K562 (cell line): ENCODE results near the gene UBE2D2.

Experiments used
- ATF2 ChIP-seq: sonication (generic); formaldehyde crosslinking; IDR thresholded peaks from 2 replicates; pipeline ENCODE4 v1.8.1; 2022; ENCODE audit warnings: missing genetic modification reagents
- ATF7 ChIP-seq: fragments of 450-650 bp; IDR thresholded peaks from 2 replicates; pipeline ENCODE4 v1.7.1; 2014; ENCODE audit warnings: mild to moderate bottlenecking, moderate library complexity
- FIP1L1 ChIP-seq: fragments of 200-400 bp; formaldehyde crosslinking; IDR thresholded peaks from 2 replicates; pipeline ENCODE4 v1.6.1; 2018; ENCODE audit warnings: mild to moderate bottlenecking, low read depth, low read length; ENCODE audit not compliant: poor library complexity, severe bottlenecking
- NUFIP1 ChIP-seq: fragments of 450-650 bp; IDR thresholded peaks from 2 replicates; pipeline ENCODE4 v1.6.1; 2018; ENCODE audit not compliant: partially characterized antibody
- SMARCE1 ChIP-seq: fragments of 450-650 bp; IDR thresholded peaks from 2 replicates; pipeline ENCODE4 v1.7.1; 2016; ENCODE audit warnings: mild to moderate bottlenecking
- SPI1 ChIP-seq: IDR thresholded peaks from 2 replicates; pipeline ENCODE4 v1.6.1; 2011; ENCODE audit warnings: low read depth, low read length, control low read depth, borderline replicate concordance
- TCF3 ChIP-seq: sonication (generic); formaldehyde crosslinking; IDR thresholded peaks from 2 replicates; pipeline ENCODE4 v1.4.0; 2020; ENCODE audit warnings: mild to moderate bottlenecking, missing genetic modification reagents
- TF ChIP-seq, protein P1 (sequence below): fragments of 150-350 bp; conservative IDR thresholded peaks from 2 replicates; pipeline ENCODE4 v1.6.1; 2014; ENCODE audit warnings: low read length

DNA sequence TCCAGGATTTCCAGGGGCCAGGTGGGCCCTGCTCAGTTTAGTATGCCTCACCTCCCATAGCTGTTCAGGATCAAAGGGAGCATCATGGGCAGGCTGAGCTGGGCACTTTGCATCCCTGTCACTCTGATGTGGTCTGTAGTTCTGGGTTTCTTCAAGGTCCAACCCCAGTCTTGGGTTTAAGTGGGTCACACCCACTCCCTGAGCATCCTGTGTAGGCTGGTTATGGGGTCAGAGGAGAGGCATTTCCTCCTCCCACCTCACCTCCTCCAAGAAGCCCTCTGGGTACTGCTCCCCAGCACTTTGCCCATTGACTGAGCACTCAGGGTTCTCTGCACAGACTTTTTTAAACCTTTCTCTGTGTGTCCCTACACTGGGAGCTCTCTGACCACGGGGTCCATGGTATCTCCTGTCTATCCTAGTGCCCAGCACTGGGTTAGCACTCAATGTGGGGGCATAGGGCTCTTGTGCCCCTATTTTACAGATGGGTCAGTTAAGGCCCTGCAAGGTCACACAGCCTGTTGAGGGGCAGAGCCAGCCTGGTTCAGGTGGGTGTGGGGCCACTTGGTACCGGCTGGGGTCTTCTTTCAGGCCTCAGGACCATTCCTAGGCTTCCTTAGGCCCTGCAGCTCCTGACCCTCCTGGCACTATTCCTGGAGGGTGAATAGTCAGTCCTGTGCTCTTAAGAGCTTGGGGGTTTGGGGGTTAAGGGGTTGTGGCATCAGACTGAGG, 106.0 kb downstream of the UBE2D2 start:
- TF ChIP-seq ATF7 (no peak), TCF3 (CRISPR knock-in tag) (no peak), NUFIP1 (no peak), FIP1L1 (no peak), ATF2 (CRISPR knock-in tag) (no peak), SMARCE1 (no peak), SPI1 (no peak)
- TF ChIP-seq, protein P1, sequence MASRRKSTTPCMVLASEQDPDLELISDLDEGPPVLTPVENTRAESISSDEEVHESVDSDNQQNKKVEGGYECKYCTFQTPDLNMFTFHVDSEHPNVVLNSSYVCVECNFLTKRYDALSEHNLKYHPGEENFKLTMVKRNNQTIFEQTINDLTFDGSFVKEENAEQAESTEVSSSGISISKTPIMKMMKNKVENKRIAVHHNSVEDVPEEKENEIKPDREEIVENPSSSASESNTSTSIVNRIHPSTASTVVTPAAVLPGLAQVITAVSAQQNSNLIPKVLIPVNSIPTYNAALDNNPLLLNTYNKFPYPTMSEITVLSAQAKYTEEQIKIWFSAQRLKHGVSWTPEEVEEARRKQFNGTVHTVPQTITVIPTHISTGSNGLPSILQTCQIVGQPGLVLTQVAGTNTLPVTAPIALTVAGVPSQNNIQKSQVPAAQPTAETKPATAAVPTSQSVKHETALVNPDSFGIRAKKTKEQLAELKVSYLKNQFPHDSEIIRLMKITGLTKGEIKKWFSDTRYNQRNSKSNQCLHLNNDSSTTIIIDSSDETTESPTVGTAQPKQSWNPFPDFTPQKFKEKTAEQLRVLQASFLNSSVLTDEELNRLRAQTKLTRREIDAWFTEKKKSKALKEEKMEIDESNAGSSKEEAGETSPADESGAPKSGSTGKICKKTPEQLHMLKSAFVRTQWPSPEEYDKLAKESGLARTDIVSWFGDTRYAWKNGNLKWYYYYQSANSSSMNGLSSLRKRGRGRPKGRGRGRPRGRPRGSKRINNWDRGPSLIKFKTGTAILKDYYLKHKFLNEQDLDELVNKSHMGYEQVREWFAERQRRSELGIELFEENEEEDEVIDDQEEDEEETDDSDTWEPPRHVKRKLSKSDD, result no peak
